ENCODE results near the gene ZNF837.

DNA sequence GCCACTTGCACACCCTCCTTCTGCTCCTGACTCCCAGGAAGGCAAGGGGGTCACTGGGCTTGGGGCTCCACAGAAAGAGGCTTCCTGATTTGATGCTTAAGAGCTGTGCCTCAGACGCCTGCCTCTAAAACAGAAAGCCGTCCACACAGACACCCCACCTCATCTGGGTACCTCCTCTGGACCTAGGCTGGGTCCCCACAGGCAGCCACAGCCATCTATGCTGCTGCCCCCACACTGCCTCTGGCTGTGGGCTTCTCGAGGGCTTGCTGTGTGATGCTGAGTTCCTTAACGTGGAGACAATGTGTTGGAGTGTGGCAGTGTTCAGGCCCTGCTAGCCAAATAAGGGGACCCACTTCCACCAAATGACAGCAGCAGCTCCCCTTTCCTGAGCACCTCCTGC is 62.5 kb downstream of the ZNF837 start:
- no peak for TF ChIP-seq EZH2 (IDR thresholded peaks at IDR 0.05)
- no peak for TF ChIP-seq POLR2AphosphoS5 (IDR thresholded peaks at IDR 0.05; ENCODE audit: borderline replicate concordance, low read depth, low read length)
- no peak for TF ChIP-seq FOXP2 (optimal IDR thresholded peaks at IDR 0.05; ENCODE audit: control extremely low read depth, extremely low read length, insufficient read depth)

Data from SK-N-MC (cell line).